H1 (cell line): ENCODE measurements around the gene DDX1. TPM values are rescaled to one million over a fixed set of nuclear protein-coding genes. Genes with fewer than 3 reads are reported as not detected.

Source experiments
- CTCF ChIA-PET: fragments of 300-600 bp; sonication (Branson Sonifier 250); formaldehyde crosslinking; loops from one replicate; lab custom pipeline; 2021; ENCODE audit not compliant: partially characterized antibody; lab: Charles Lee
- POLR2A ChIA-PET: fragments of 300-600 bp; sonication (Branson Sonifier 250); formaldehyde crosslinking; loops from one replicate; lab custom pipeline; 2021; ENCODE audit warnings: inconsistent platforms; ENCODE audit not compliant: partially characterized antibody; lab: Charles Lee
- DNase-seq, 2 experiments: peaks; one replicate each; pipeline versions ENCODE4 v3.0.0 to v3.0.0-alpha.2; 2010 to 2022; ENCODE audit warnings: low spot score in 2 of 2, low read depth in 1 of 2, mixed read lengths in 1 of 2
- FAIRE-seq: peaks from 2 replicates; lab custom pipeline; 2011; peaks lifted over from hg19 to GRCh38; lab: Jason Lieb, UNC
- H2AFZ ChIP-seq: 2 replicates; pipeline ENCODE4 v1.8.1; 2012; ENCODE audit warnings: low read length, inconsistent platforms
- H2AK5ac ChIP-seq: 2 replicates; pipeline ENCODE4 v1.6.1; 2013; ENCODE audit warnings: low read depth, low read length
- H2BK120ac ChIP-seq: replicated peaks from 2 replicates; pipeline ENCODE3; 2013; ENCODE audit warnings: low read depth, low read length, inconsistent platforms
- H2BK12ac ChIP-seq: 2 replicates; pipeline ENCODE4 v1.6.1; 2013; ENCODE audit warnings: low read depth, low read length
- H2BK15ac ChIP-seq: 2 replicates; pipeline ENCODE4 v1.6.1; 2013; ENCODE audit warnings: low read length
- H2BK20ac ChIP-seq: 2 replicates; pipeline ENCODE4 v1.6.1; 2013; ENCODE audit warnings: low read length
- H2BK5ac ChIP-seq: 2 replicates; pipeline ENCODE4 v1.6.1; 2013; ENCODE audit warnings: low read depth, low read length
- H3K14ac ChIP-seq: 2 replicates; pipeline ENCODE4 v1.6.1; 2013; ENCODE audit warnings: inconsistent platforms; ENCODE audit not compliant: insufficient read length
- H3K18ac ChIP-seq: 2 replicates; pipeline ENCODE4 v1.6.1; 2013; ENCODE audit warnings: low read length; ENCODE audit errors: extremely low read depth
- H3K23ac ChIP-seq: 2 replicates; pipeline ENCODE4 v1.6.1; 2013; ENCODE audit warnings: inconsistent platforms; ENCODE audit not compliant: insufficient read length
- H3K23me2 ChIP-seq: 2 replicates; pipeline ENCODE4 v1.6.1; 2013; ENCODE audit warnings: low read depth, low read length
- H3K27ac ChIP-seq: 2 replicates; pipeline ENCODE4 v1.6.1; 2011; ENCODE audit warnings: low read depth, low read length, inconsistent platforms
- H3K27me3 ChIP-seq, 4 experiments: replicated peaks in 1 of 4; 1 replicate in 1 of 4; 2 replicates in 3 of 4; pipeline versions ENCODE4 v1.6.1 to v1.8.1; 2011 to 2013; ENCODE audit warnings: low read length in 3 of 4, mild to moderate bottlenecking in 3 of 4, inconsistent platforms in 2 of 4, mixed read lengths in 2 of 4, moderate library complexity in 1 of 4; ENCODE audit not compliant: control insufficient read depth in 3 of 4, insufficient read depth in 3 of 4; ENCODE audit errors: extremely low read depth in 1 of 4
- H3K36me3 ChIP-seq, 4 experiments: 2 replicates each; pipeline versions ENCODE4 v1.6.1 to v1.8.1; 2011 to 2013; ENCODE audit warnings: mild to moderate bottlenecking in 4 of 4, low read length in 3 of 4, moderate library complexity in 2 of 4, control low read depth in 1 of 4, inconsistent platforms in 1 of 4; ENCODE audit not compliant: insufficient read depth in 4 of 4, control insufficient read depth in 2 of 4
- H3K4ac ChIP-seq: replicated peaks from 2 replicates; pipeline ENCODE3; 2013; ENCODE audit warnings: low read length, low read depth, mixed read lengths, inconsistent platforms; ENCODE audit not compliant: insufficient read length
- H3K4me1 ChIP-seq, 4 experiments: replicated peaks in 1 of 4; 1 replicate in 1 of 4; 2 replicates in 3 of 4; pipeline versions ENCODE4 v1.6.1 to v1.8.1; 2011 to 2013; ENCODE audit warnings: low read length in 3 of 4, inconsistent platforms in 2 of 4, mixed read lengths in 1 of 4; ENCODE audit not compliant: insufficient read depth in 4 of 4, control insufficient read depth in 3 of 4
- H3K4me2 ChIP-seq, 2 experiments: 2 replicates each; pipeline versions ENCODE4 v1.6.1 to v1.8.1; 2011 to 2013; ENCODE audit warnings: low read depth in 2 of 2, low read length in 2 of 2, control low read depth in 1 of 2, inconsistent platforms in 1 of 2, mild to moderate bottlenecking in 1 of 2; ENCODE audit not compliant: insufficient read depth in 1 of 2
- H3K4me3 ChIP-seq, 4 experiments: fragments of 200-600, 300-600 bp in 1 of 4; sonication (generic), shearing (Covaris generic), sonication (Bioruptor Twin) in 1 of 4; 2 replicates each; pipeline versions ENCODE4 v1.5.1 to v1.8.1; 2011 to 2016; ENCODE audit warnings: low read length in 4 of 4, low read depth in 3 of 4, control low read depth in 2 of 4, inconsistent platforms in 2 of 4, mild to moderate bottlenecking in 2 of 4, mixed read lengths in 1 of 4, moderate library complexity in 1 of 4; ENCODE audit not compliant: insufficient read depth in 2 of 4; ENCODE audit errors: extremely low read depth in 1 of 4
- H3K56ac ChIP-seq: replicated peaks from 2 replicates; pipeline ENCODE3; 2013; ENCODE audit warnings: low read depth, mild to moderate bottlenecking, mixed read lengths, low read length, inconsistent platforms; ENCODE audit not compliant: insufficient read length
- H3K79me1 ChIP-seq: 2 replicates; pipeline ENCODE4 v1.6.1; 2013; ENCODE audit warnings: low read depth, low read length, control low read depth
- H3K79me2 ChIP-seq, 2 experiments: 2 replicates each; pipeline versions ENCODE4 v1.6.1 to v1.8.1; 2012 to 2013; ENCODE audit warnings: low read length in 2 of 2, mild to moderate bottlenecking in 2 of 2, inconsistent platforms in 1 of 2; ENCODE audit not compliant: insufficient read depth in 2 of 2, control insufficient read depth in 1 of 2
- H3K9ac ChIP-seq, 4 experiments: replicated peaks in 1 of 4; 1 replicate in 1 of 4; 2 replicates in 3 of 4; pipeline versions ENCODE4 v1.6.1 to v1.8.1; 2011 to 2013; ENCODE audit warnings: low read depth in 3 of 4, low read length in 3 of 4, control low read depth in 2 of 4, mild to moderate bottlenecking in 2 of 4, moderate library complexity in 2 of 4, inconsistent platforms in 1 of 4; ENCODE audit errors: extremely low read depth in 1 of 4
- H3K9me3 ChIP-seq, 2 experiments: 2 replicates each; pipeline versions ENCODE4 v1.6.1 to v1.8.1; 2012 to 2013; ENCODE audit warnings: mild to moderate bottlenecking in 2 of 2, moderate library complexity in 2 of 2, control low read depth in 1 of 2, inconsistent platforms in 1 of 2, low read depth in 1 of 2, low read length in 1 of 2, mixed read lengths in 1 of 2; ENCODE audit not compliant: insufficient read depth in 2 of 2
- H4K20me1 ChIP-seq, 2 experiments: replicated peaks in 1 of 2; 2 replicates each; pipeline versions ENCODE3 to v1.8.1; 2011 to 2013; ENCODE audit warnings: inconsistent platforms in 2 of 2, low read length in 2 of 2, mild to moderate bottlenecking in 1 of 2; ENCODE audit not compliant: insufficient read depth in 2 of 2, control insufficient read depth in 1 of 2
- H4K5ac ChIP-seq: 2 replicates; pipeline ENCODE4 v1.6.1; 2013; ENCODE audit warnings: low read length, low read depth, mixed read lengths, inconsistent platforms; ENCODE audit not compliant: insufficient read length
- H4K8ac ChIP-seq: 2 replicates; pipeline ENCODE4 v1.8.0; 2013; ENCODE audit warnings: mild to moderate bottlenecking, moderate library complexity, low read length, inconsistent platforms; ENCODE audit not compliant: insufficient read depth; ENCODE audit errors: extremely low read depth
- H4K91ac ChIP-seq: replicated peaks from 2 replicates; pipeline ENCODE3; 2013; ENCODE audit warnings: low read length, mixed read lengths, inconsistent platforms; ENCODE audit not compliant: insufficient read length
- ATF2 ChIP-seq: IDR thresholded peaks from 2 replicates; pipeline ENCODE4 v1.6.1; 2012; ENCODE audit warnings: low read length, inconsistent platforms
- CTCF ChIP-seq, 3 experiments: IDR thresholded peaks; 1 replicate in 2 of 3; 2 replicates in 1 of 3; pipeline versions ENCODE4 v1.5.1 to v1.6.1; 2011; ENCODE audit warnings: low read length in 3 of 3, mild to moderate bottlenecking in 3 of 3, inconsistent platforms in 2 of 3, low read depth in 1 of 3, moderate library complexity in 1 of 3; ENCODE audit not compliant: insufficient read depth in 1 of 3; ENCODE audit errors: control extremely low read depth in 1 of 3
- EZH2 ChIP-seq: fragments of 200-600 bp; sonication (generic); IDR thresholded peaks from 2 replicates; pipeline ENCODE4 v1.7.1; 2012; ENCODE audit warnings: low read depth, mild to moderate bottlenecking, moderate library complexity, low read length, inconsistent platforms; ENCODE audit not compliant: severe bottlenecking
- HDAC2 ChIP-seq, 2 experiments: fragments of 300-600 bp in 1 of 2; sonication (generic) in 1 of 2; IDR thresholded peaks; 2 replicates each; pipeline ENCODE4 v1.6.1; 2011 to 2012; ENCODE audit warnings: low read depth in 2 of 2, low read length in 2 of 2, mild to moderate bottlenecking in 2 of 2, moderate library complexity in 2 of 2, borderline replicate concordance in 1 of 2, inconsistent platforms in 1 of 2
- SAP30 ChIP-seq: fragments of 300-600 bp; sonication (generic); IDR thresholded peaks from 2 replicates; pipeline ENCODE4 v1.7.1; 2012; ENCODE audit warnings: low read length, moderate library complexity, mild to moderate bottlenecking, inconsistent platforms; ENCODE audit not compliant: insufficient read depth, insufficient replicate concordance
- SP1 ChIP-seq: IDR thresholded peaks from 2 replicates; pipeline ENCODE4 v1.6.1; 2011; ENCODE audit warnings: low read depth, low read length
- TCF12 ChIP-seq: IDR thresholded peaks from 2 replicates; pipeline ENCODE4 v1.6.1; 2011; ENCODE audit warnings: low read depth, mild to moderate bottlenecking, low read length
- TEAD4 ChIP-seq: IDR thresholded peaks from 2 replicates; pipeline ENCODE4 v1.6.1; 2012; ENCODE audit warnings: low read depth, low read length, inconsistent platforms, mixed read lengths
- WGBS, 2 experiments: shearing (Covaris generic) in 1 of 2; methylation state at CpG; one replicate each; pipeline versions ENCODE4 v1.1.6 to v1.1.7; 2013 to 2015; ENCODE audit warnings: low lambda C conversion rate in 2 of 2, mixed read lengths in 2 of 2, inconsistent platforms in 1 of 2, low coverage in 1 of 2, missing lambda C conversion rate in 1 of 2; ENCODE audit not compliant: insufficient replicate concordance in 2 of 2, insufficient coverage in 1 of 2, insufficient read length in 1 of 2; ENCODE audit errors: extremely low coverage in 1 of 2, missing lambda C conversion rate in 1 of 2; 5-methylcytosine and 5-hydroxymethylcytosine counted together
- polyA plus RNA-seq, 7 experiments: library from polyadenylated mRNA; depleted of rRNA in 3 of 7; stranded (reverse) in 5 of 7; unstranded in 2 of 7; fragments of >200 nt in 5 of 7; fragments of 200-250 nt in 2 of 7; gene quantifications; 1 replicate in 5 of 7; 2 replicates in 1 of 7; 4 replicates in 1 of 7; pipeline versions ENCODE4 v1.2.1 to v1.2.3, GENCODE V29; 2011 to 2013; ENCODE audit warnings: missing spikeins in 2 of 7, mixed read lengths in 2 of 7
- total RNA-seq: library from RNA; stranded (reverse); fragmentation: NEBNext Ultra II Directional; extraction: Animal tissue kit (Norgen Biotek cat#: 25700); gene quantifications from 2 replicates; pipeline ENCODE4 v1.2.1, GENCODE V29; 2021

Gene DDX1
- total and polyA plus RNA-seq, 2 of the 8 experiments (the other 6 are each of a cell fraction or from before 2014, with no cell fraction given) = 51.1 to 161 TPM

GRCh38 chr2:15669375-15669910 is 77.8 kb downstream of the DDX1 start:
- no peak overlapping the region for H3K23ac ChIP-seq
- no peaks in the 10 kb centered on the region for H3K79me2 ChIP-seq
- H3K9ac ChIP-seq = no peak overlapping the region
- no peak for FAIRE-seq
- H4K91ac ChIP-seq = no peak overlapping the region
- no peak overlapping the region for H2BK20ac ChIP-seq
- H4K5ac ChIP-seq = no peak overlapping the region
- POLR2A ChIA-PET = interaction anchor here (0.9 kb wide), 1 partner anchor 71 kb away, joined by 3 read pairs; no protein-coding TSS in a partner anchor
- H3K14ac ChIP-seq = no peak overlapping the region
- no peak for DNase-seq
- H3K79me1 ChIP-seq = no peaks in the 10 kb centered on the region
- no peak overlapping the region for H4K8ac ChIP-seq
- H3K27ac ChIP-seq = no peak overlapping the region
- no peak overlapping the region for H3K56ac ChIP-seq
- H2BK15ac ChIP-seq = no peak overlapping the region
- H2BK120ac ChIP-seq = no peak overlapping the region
- WGBS, 2 experiments = 82% methylated on average over 5 of the region's 6 CpGs; no CpG with 5 or more reads in 1 of the 2 experiments
- H2AK5ac ChIP-seq = no peak overlapping the region
- no peaks in the 10 kb centered on the region for H3K27me3 ChIP-seq
- H3K4me1 ChIP-seq = peaks cover 0 to 2% (median 0%) of the 10 kb centered on the region in 4 experiments; a peak in 2 of 7 replicates
- no peak overlapping the region for H2BK12ac ChIP-seq
- H4K20me1 ChIP-seq = no peaks in the 10 kb centered on the region
- no peak overlapping the region for H3K4me3 ChIP-seq
- no peak overlapping the region for H2AFZ ChIP-seq
- H3K36me3 ChIP-seq = no peaks in the 10 kb centered on the region
- H3K4me2 ChIP-seq = no peak overlapping the region
- H3K4ac ChIP-seq = no peak overlapping the region
- H3K23me2 ChIP-seq = no peaks in the 10 kb centered on the region; the same call in 1 of the 2 replicates
- no peak overlapping the region for H2BK5ac ChIP-seq
- CTCF ChIA-PET = interaction anchor here (1.0 to 2.2 kb wide), 6 partner anchors 24 to 127 kb away, joined by 3 to 7 read pairs (median 4); no protein-coding TSS in a partner anchor
- H3K18ac ChIP-seq = no peak overlapping the region
- H3K9me3 ChIP-seq = peaks cover 3% of the 10 kb centered on the region in 2 experiments; a peak in 1 of 4 replicates
- TF ChIP-seq TEAD4 (no peak), TCF12 (no peak), CTCF (IDR thresholded peaks at IDR 0.05; ENCODE audit: control extremely low read depth in 1 of 3, insufficient read depth in 1 of 3, low read depth in 1 of 3, low read length in 3 of 3) (no peak), HDAC2 (IDR thresholded peaks at IDR 0.05; ENCODE audit: borderline replicate concordance in 1 of 2, low read depth in 2 of 2, low read length in 2 of 2) (no peak), SAP30 (no peak), ATF2 (no peak), SP1 (no peak), EZH2 (no peak)
